ENCODE measurements around the gene PPIP5K2.
"Not testable (repeated sequence)": the region's sequence is repeated elsewhere in the genome, so short reads cannot be mapped to it uniquely, and the experiment has no call there.

The PPIP5K2 gene

DNA sequence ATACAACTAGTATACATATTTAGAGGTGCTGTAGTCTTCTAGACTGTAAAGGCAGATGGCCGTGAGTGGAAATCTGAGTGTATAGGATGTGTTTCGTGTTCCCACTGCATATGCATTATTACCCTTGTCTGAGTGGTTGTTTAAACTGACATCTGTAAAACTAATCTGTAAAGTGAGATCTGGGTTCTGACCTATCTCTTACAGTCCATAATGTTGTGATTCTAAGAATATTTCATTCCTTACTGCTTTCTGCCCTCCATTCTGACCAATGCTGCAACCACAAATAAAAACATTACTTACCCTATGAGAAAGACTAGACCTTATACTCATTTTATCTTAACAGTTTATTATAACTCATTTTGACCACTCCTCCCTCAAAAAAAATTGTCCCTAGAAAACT is 90.9 kb downstream of the PPIP5K2 start:
- DNase-seq: no peak

DNA sequence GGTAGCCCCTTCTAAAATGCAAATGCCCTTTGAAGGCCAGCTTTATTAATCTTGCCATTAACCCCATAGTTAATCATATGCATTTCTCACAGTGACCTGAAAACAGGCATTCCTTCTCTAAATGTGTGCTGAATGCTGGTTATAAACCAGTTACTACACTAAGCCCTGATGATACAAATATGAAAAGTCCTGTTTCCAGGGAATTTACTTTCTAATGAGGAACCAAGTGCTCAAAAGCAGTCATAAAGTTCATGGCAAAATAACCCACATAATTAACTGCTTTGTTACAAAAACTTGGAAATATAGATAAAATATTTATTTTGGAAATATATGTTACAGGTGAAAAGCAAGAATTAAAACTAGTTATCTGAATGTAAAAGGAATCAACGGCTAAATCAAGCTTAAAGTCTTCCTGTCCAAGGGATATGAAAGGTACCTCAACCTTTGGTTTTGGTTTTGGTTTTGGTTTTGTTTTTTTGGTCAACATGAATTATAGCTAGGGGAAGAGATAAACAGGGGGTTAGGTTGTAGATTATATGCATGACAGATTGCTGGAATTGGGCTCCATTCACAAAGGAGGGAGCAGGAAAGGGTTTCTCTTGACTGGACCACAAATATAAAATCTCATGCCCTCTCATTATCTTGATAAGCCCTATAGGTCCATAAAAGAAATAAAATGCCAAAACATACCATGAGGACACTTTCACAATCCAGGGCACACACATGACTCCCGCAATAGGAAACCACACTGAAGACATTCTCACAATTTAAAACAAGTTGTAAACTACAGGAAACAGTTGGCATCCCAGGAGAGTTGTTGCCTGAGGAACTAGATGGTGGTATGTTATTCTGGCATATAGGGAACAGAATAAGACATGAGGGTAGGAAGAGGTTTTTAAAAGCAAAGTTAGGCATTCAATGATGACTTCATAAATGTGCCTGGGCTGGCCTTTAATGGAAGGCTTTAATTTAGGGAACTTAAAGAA is 91.8 kb downstream of the PPIP5K2 start:
- DNase-seq: no peak

DNA sequence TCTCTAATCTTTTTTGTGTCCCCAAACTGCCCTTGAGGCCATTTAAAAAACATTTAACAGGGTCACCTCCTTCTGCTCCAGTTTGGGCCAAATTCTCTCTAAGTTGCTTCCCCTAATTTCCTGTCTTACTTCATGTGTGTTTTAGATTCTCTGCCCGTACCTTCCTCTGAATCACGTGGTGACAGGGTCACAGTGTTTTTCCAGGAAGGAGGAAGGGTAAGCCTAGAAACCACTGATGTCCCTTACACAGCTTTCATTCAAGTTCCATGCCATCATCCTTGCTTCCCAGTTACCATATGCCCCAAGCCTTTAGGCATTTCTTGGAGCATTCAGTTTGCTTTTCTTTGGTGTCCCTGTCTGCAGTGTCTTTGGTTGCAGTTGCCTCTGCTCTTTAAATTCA is 96.0 kb downstream of the PPIP5K2 start:
- no peak for DNase-seq

DNA sequence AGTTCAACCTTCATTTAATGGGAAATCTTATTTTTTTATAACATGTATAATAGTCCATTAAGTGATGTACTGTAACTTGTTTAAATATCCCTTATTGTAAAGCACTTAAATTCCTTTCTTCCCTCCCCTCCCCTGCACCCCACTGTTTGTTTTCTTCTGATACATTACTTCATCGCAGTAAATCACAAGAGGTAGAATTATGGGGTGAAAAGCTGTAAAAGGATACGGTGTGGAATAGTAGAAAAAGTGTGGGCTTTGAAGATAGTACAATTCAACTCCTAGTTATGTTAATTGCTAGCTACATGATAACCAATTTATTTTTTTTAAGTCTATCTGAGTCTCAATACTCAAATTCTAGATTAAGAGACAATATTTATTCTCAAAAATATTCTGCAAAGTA is 96.6 kb downstream of the PPIP5K2 start:
- DNase-seq: no peak

DNA sequence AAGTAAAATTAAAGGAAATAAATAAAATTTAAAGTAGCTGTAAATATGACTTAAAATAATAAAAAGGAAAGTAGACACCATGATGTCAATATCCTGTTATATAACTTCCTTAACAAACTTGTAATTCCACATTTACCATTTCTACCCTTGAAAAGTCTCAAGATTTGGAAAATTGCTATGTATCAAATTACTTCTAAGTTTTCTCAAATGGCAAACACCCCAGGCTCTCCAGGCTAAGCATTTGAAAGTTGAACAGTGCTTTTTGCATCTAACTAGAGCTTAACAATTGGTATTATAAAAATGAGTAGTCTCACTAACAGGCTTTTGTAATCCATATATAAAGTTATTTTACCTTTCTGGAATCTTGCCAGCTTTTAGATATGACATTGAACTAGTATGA is 97.0 kb downstream of the PPIP5K2 start:
- DNase-seq: no peak

DNA sequence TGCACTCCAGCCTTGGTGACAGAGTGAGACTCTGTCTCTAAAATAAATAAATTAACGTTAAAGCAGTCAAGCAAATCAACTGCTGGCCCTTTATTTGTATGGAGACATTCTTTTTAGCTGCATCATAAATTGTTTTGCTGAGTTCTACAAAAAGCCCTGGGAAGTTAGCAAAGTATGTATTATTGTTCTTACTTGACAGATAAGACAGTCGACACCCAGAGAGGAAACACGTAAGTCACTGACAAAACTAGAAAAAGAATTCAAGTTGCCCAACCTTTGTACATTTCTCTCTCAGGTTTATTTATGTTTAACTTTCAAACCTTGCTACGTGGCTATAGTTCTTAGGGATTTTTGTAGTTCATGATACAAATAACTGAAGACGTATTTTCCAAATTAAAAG is 98.1 kb downstream of the PPIP5K2 start:
- no peak for DNase-seq

DNA sequence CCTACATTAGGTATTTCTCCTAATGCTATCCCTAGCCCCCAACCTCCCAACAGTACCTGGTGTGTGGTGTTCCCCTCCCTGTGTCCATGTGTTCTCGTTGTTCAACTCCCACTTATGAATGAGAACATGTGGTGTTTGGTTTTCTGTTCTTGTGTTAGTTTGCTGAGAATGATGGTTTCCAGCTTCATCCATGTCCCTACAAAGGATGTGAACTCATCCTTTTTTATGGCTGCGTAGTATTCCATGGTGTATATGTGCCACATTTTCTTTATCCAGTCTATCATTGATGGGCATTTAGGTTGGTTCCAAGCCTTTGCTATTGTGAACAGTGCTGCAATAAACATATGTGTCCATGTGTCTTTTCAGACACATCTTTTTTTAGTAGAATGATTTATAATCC is 99.0 kb downstream of the PPIP5K2 start:
- DNase-seq: not testable (repeated sequence)

DNA sequence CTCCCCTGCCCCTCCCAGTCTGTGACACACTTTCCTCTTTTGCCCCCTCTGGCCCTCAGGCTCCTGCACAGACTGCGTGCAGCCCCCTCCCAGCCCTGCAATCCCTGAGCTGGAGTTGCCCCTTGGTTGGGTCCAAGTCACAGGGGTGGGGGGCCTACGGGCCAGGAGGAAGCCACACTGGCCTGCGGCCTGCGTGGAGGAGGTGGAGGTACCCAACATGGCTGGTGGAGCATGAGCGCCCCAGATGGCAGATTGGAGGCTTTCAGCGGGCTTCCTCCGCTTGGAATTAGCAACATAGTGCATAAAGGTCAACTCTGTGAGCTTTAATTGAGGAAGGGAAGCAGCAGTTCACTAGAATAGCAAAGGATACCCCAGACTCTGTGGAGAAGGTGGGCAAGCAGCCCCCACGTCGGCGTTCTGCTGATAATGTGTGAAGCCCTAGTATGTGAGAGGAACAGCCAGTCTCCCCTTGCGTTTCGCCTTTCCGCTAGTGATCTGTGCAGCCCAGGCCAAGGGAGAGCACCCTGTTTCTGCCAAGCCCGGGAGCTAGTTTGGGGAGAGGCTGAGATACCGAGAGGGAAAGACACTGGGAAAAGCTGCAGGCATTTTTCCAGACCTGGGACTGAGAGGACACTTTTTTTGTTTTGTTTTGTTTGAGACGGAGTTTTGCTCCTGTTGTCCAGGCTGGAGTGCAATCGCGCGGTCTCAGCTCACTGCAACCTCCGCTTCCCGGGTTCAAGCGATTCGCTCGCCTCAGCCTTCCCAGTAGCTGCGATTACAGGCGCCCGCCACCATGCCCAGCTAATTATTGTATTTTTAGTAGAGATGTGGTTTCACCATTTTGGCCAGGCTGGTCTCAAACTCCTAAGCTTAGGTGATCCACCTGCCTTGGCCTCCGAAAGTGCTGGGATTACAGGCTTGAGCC is 103.2 kb downstream of the PPIP5K2 start:
- no peak for DNase-seq

DNA sequence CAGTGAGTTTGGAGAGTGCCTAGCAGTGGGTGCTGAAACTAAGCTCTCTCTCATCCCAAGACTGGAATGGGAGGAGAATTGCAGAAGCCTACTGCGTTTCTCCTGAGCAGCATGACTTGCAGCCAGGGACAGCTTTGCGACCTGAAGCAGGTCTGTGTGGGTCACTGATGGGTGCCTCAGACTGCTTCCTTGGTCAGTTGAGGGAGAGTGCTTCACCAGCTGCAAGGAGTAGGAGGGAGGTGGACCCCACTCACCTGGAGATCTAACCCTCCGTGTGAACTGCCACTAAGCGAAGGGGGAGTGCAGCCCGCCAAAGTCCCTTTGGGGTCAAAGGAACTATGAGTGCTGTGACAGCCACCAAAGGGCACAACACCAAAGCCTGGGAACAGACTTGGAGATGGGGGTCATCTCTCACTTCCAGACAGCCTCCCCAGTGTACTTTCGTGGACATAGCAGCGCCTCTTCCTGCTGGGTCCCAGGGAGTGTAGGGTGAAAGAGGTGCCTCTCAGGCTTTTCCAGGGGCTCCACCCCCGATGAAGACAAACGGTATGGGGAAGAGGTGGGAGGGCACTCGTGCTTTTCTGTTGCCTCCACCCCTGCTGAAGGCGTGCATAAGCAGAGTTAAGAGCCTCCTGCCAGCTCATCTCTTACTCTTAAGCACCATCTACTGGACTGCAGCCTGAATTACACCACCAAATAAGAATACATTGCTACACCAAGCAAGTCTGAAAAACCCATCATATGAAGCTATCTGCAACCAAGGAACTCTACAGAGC is 104.2 kb downstream of the PPIP5K2 start:
- peak; percentile 46 for DNase-seq

DNA sequence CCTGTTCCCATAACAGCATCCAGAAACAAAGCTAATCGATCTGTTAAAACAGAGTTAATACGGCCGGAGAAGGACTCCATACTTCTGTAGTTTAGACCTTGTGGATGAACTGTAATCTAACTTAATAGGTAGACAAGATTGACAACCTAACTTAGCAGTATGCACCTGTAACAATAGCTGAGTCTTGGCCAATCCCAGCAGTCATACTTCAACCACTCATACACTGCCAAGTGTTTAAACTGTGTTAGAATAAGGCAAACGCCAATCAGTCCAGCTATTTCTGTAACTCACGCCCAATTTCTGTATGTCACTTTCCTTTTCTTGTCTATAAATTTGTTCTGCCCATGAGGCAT is 104.8 kb downstream of the PPIP5K2 start:
- no peak for DNase-seq

DNA sequence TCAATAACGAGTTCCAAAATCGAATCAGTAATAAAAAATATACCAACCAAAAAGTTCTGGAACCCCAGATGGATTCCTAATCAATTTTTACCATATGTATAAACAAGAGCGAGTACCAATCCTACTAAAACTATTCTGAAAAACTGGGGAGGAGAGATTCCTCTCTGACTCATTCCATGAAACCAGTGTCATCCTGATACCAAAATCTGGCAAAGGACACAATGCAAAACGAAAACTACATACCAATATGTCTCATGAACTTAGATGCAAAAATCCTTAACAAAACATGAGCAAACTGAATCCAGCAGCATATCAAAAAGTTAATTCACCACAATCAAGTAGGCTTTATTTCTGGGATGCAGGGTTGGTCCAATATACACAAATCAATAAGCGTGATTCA is 108.0 kb downstream of the PPIP5K2 start:
- DNase-seq: no peak

DNA sequence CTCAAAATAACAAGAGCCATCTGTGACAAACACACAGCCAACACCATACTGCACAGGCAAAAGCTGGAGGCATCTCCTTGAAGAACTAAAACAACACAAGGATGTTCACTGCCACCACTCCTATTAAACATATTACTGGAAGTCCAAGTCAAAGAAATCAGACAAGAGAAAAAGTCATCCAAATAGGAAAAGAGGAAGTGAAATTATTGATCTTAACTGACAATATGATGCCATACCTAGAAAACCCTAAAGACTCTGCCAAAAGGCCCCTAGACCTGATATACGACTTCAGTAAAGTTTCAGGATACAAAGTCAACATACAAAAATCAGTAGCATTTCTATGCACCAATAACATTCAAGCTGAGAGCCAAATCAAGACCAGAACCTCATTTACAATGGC is 108.5 kb downstream of the PPIP5K2 start:
- no peak for DNase-seq

DNA sequence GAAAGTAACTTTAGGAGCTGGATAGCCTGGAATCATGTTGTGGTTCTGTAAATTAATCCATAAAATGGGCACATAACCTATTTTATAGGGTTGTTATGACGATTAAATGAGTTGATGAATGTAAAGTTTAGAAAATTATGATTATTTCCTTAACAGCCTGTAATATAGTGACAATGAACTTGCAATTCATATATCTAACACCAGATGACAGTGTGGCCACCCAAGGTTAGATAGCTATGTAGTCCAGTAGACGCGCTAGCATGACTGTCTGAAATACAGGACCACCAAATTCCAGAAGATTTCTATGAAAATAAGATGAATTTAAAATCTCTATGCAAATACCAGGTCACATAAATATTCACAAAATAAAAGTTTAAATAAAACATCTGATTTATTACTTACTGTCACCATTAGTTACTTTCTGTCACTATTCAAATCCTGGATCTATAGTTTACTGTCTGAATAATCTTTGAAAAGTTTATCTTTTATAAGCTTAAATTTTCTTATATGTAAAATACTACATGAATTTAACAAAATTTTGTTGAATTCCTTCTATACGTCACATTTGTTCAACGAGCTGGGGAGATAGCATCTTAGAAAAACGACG is 112.4 kb downstream of the PPIP5K2 start:
- DNase-seq: peak; percentile 38

DNA sequence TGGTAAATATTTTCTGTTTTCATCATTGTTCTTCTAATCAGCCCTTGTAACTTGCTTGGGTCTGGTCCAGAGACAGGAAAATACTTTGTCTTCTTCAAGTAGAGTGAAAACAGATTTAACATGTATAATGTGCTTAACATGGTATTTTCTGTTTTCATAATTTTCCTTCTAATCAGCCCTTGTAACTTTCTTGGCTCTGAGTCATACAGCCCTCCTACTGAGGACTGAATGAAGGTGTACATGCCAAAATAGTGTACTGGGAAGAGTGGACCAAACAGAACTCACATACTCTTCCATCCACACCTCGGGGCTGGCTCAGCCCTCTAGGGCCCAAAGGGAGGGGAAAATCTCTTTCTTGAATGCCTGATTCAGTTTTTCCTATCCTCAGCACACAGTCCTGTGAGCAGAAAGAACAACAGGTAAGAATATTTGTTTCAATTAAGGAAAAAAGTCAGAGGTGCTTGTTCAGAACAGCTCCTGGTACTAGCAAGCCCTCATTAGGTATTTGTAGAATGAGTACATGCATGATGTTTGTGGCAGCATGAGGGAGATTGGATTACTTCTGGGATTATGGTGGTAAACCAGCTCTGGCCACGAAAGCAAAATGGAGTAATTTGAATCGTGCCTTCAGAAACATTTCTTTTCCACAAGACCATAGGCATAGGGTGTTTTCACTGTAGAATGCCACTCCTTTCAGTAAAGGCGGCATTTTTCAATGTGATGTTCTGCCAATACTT is 114.3 kb downstream of the PPIP5K2 start:
- no peak for DNase-seq

DNA sequence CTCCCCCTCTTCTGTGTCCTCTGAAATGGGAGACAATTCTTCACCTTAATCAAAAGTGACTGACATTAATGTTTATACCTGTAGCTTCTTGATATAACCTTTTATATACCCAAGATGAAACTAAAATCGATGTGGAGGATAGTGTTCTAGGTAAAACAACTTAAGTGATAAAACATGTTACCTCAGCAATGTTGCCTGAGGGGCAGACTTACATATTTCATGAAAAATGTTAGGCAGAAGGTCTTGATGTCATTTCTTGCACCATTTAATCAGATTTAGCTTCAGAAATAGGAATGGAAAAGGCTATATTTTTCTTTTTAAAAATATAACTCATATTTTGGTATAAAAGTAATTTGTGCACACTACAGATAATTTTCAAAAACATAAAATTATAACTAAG is 115.8 kb downstream of the PPIP5K2 start:
- DNase-seq: no peak

DNA sequence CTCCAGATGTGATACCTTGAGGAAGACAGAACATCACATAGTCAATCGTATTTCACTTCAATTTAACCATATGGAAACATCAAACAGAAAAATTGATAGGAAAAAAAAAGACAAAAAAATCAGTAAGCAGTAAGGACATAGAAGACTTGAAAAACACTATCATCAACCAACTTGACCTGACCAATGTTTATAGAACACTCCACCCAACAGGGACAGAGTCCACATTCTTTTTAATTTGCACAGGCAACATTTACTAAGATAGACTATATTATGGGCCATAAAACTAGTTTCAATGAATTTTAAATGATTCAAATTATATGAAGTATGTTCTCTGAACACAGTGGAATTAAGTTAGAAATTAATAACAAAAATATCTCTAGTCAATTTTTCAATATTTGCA is 117.7 kb downstream of the PPIP5K2 start:
- DNase-seq: no peak

DNA sequence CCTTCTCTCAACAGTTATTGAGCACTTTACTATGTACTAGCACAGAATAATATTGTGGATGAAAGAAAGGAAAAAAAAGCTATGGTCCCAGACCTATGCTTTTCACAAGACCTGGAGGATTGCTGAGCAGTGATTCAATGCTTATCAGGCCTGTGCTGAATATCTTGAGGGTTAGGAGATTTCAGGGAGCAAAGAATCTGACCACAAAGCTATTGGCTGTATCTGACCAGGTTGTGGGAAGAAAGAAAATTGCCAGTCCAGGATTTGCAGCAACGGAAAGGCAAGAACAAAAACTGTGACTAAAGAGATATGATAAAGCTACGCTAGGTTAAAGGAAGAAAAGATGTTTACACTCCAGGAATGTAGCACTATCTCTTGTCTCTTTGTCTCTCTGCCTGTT is 123.6 kb downstream of the PPIP5K2 start:
- DNase-seq: no peak

DNA sequence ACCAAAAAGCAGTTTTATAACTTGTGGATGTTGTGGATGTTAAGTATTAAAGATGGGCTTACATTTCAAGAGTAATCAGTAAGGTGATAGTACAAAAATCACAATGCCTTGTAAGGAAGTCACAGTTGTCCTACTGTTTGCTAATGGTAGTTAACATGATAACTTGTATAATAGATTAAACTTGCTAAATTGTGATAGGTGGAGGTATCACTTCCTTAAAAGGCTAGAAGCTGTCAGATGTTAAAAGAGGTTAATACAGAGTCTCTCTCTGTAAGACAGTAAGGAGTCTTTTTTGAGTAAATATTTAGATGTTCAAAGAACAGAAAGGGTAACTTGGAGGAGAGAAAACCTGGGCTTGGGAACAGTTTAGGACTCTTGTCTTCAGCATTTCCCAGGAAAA is 124.3 kb downstream of the PPIP5K2 start:
- no peak for DNase-seq

DNA sequence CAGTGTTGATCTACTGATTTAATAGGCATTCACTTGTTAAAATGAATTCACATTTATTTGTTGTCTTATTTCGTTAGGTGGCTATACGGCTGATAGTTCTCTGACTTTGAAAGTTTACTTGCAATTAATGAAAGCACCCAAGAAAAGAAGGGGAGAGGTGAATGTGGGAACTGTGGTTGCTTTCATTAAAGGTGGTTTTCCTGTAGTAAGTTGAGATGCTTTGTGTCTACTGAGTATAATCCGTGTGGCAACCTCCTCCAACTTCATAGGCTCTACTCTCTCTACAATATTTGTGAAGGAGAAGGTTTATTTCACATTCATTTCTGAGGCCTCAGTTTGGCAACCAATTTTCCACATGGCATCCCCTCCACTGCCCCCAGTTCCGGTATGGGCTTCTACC is 125.7 kb downstream of the PPIP5K2 start:
- DNase-seq: no peak

DNA sequence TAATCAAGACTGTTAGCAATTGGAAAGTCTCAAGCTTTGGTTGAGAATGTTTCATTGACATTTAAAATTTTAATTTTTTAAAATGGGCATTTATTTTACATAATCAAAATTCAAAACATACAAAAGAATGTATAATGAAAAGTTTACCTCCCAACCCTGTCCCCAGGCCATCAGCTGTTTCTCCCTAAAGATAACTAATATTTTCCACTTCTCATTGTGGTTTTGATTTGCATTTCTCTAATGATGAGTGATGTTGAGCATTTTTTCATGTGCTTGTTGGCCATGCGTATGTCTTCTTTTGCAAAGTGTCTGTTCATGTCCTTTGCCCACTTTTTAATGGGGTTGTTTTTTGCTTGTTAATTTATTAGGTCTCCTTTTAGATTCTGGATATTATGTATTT is 127.0 kb downstream of the PPIP5K2 start:
- no peak for DNase-seq

DNA sequence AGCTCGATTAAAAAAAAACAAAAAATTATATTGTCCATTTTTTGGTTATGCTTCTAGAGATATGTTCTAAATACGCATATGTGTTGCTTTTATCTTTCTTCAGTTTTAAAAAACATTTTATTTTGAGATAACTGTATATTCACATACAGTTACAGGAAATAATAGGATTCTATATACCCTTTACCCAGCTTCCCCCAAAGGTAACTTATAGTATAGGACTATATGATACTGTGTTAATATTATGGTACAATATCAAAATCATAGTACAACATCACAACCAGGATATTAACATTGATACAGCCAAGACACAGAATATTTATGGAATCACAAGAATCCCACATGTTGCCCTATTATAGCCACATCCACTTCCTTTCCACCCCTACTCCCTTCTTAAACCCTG is 129.0 kb downstream of the PPIP5K2 start:
- no peak for DNase-seq

DNA sequence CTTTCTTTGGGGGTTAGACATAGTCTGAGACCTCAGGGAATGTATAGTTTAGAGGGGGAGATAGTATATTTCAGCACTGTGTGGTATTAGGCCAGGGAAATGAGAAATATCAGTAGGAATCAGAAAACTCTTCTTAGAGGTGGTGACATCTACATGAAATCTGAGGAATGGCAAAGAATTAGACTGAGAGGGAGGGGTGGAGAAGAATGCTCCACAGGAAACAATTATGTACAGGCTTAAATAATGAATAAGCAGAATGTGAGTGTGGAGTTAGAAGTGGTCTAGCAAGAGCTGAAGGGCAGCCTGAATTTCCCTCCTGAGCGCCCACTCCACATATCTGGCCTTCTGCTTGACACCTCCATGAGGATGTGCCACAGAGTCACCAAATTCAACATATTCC is 134.8 kb downstream of the PPIP5K2 start:
- DNase-seq: no peak

All from midbrain (tissue), 1 donor.